ENCODE measurements around the gene CCDC188.

The CCDC188 gene

DNA sequence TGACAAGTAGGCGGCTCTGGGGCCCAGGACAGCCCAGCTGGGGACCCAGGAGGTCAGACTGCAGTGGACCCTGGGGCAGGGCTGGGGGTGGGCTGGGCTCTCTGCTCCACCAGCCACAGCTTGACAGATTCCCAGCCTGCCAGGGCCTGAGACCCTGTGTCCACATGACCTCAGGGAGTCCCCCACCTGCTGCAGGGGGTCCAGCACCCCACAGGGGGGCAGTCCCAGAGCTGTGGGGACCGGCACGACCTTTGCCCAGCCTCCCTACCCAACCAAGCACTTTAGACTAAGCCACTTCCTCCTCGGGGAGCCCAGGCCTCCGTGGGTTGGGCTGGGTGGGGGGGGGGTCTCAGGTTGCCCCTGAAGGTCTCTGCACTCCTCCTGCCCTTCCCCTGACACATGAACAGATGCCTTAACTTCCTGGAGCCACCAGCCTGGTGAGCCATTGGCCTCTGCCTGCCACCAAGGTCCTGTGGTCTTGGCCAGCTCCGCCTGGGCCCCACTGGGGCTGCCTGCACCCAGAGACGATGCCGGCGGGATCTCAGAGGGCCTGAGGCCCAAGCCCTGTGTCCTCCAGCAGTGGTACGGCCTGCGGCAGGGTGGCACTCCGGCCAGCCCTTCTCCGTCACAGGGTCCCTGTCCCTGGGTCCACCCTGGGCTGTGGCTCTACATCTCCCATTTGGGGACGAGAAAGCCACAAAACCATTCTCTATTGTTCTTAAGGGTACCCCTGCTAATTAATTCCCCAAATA, 3.4 kb downstream of the CCDC188 start:
- no peak for DNase-seq

- DNase-seq = no peak
Observed at GRCh38 chr22:20146777-20147176, 4.1 kb downstream of the CCDC188 start.

DNA sequence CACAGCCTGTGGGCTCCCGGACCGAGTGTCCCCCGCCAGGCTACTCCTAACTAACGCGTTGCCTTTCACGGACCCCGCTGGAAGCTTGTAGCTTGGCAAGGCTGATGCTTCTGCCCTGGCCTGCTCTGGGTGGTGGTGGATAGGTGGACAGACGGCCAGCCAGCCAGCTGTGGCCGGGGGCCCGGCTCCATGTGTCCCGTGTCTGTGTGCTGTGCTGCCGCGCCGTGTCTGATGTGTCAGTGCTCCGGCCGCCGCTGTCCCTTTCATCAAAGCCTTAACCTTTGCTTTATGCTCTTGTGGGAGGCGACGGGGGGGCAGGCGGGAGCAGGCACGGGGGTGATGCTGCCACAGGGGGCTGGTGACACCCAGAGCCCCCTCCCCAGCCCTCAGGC, 5.0 kb downstream of the CCDC188 start:
- DNase-seq = no peak

DNA sequence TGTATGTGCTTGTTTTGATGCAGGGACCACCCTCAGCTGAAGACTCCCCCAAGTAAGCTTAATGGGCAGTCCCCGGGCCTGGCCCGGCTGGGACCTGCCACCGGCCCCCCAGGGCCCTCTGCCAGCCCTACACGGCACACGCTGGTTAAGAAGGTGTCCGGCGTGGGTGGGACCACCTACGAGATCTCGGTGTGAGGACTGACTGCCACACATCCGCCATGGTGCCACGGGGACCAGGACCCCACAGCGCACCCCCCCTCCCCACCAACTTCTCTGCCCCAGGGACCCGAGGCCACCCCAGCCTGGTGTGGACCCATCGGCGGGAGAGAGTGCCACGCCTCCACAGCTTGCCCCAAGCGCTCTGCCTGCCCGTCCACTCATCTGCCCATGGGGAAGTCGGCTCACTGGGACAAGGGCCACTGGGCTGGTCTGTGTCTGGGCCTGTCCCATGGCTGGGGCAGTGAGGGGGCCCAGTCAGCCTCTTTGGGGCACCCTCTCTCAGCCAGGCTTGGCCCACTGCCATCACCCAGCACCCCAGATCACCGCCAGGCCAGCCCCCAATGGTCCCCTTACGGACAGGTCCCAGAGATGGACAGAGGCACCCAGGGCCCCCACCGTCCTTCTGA, 5.5 kb downstream of the CCDC188 start:
- no peak for DNase-seq

GRCh38 chr22:20143883-20144665, 6.8 kb downstream of the CCDC188 start:
- no peak for DNase-seq

DNA sequence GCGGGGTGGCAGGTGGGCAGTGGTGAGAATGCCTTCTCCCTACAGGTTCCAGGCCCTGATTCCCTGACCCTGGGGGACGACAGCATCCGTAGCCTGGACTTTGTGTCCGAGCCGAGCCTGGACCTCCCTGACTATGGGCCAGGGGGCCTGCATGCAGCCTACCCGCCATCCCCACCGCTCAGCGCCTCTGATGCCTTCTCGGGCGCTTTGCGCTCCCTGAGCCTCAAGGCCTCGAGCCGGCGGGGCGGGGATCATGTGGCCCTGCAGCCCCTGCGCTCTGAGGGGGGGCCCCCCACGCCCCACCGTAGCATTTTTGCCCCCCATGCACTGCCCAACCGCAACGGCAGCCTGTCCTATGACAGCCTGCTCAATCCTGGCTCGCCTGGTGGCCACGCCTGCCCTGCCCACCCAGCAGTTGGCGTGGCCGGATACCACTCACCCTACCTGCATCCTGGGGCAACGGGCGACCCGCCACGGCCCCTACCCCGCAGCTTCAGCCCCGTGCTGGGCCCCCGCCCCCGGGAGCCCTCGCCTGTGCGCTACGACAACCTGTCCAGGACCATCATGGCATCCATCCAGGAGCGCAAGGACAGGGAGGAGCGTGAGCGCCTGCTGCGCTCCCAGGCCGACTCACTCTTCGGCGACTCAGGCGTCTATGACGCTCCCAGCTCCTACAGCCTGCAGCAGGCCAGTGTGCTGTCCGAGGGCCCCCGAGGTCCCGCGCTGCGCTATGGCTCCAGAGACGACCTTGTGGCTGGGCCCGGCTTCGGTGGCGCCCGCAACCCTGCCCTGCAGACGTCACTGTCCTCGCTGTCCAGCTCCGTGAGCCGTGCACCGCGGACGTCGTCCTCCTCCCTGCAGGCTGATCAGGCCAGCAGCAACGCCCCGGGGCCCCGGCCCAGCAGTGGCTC, 7.9 kb downstream of the CCDC188 start:
- no peak for DNase-seq

GRCh38 chr22:20141186-20142077, 9.4 kb downstream of the CCDC188 start:
- no peak for DNase-seq

GRCh38 chr22:20140521-20140964, 10.3 kb downstream of the CCDC188 start:
- no peak for DNase-seq

GRCh38 chr22:20140107-20140445, 10.8 kb downstream of the CCDC188 start:
- no peak for DNase-seq

- DNase-seq = no peak
Observed at GRCh38 chr22:20139391-20140106, 11.3 kb downstream of the CCDC188 start.

DNA sequence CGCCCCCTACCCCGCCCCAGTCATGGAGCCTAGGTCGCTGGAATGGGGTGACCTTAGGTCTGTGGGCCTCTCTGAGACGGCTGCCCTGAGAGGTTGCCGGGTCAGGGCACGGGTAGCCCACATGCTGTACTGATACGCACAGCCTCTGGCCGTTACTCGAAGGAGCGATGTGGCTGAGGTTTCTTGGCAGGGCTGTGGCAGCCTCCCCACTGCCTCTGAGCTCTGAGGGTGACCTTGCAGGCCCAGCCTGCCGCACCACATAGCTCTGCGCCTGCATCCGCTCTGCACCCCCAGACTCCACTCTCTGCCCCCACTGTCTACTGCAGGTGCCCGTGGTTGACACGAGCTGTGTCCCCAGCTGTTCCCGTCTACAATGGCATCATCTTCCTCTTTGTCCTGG, 12.0 kb downstream of the CCDC188 start:
- no peak for DNase-seq

DNA sequence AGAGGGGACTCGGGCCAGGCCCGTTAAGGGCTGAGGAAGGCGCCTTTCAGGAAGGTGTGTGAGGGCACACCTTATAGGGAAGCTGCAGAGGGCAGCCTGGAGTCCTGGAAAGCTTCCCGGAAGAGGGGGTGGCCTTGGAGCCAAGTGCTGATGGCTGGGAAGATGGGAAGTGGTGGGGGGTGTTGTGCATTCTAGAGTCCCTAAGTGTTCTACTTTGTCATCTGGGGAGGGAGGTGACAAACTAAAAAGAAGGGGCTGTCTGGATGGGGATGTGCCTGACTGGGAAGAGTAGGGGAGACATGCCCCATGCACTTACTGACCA, 12.5 kb downstream of the CCDC188 start:
- no peak for DNase-seq

- DNase-seq = no peak
Observed at GRCh38 chr22:20137671-20138416, 13.0 kb downstream of the CCDC188 start.

DNA sequence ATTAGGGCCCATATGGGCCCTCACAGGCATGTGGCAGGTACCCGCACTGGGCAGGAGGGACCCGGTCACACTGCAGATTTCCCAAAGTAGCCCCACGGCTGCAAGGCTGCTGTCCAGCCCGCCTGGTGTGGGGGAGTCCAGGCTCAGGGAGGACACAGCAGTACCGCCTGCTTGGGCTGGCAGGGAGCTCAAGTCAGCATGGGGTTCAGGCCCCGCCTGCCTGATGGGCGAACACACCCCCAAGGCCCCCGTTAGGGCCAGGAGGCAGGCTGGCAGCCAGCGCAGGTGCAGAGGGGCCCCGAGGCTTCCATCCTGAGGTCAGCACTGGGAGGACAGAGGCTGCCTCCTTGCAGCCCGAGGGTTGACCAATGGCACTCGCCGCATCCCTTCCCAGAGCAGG, 13.7 kb downstream of the CCDC188 start:
- DNase-seq = no peak

GRCh38 chr22:20136603-20136873, 14.3 kb downstream of the CCDC188 start:
- DNase-seq = no peak

DNA sequence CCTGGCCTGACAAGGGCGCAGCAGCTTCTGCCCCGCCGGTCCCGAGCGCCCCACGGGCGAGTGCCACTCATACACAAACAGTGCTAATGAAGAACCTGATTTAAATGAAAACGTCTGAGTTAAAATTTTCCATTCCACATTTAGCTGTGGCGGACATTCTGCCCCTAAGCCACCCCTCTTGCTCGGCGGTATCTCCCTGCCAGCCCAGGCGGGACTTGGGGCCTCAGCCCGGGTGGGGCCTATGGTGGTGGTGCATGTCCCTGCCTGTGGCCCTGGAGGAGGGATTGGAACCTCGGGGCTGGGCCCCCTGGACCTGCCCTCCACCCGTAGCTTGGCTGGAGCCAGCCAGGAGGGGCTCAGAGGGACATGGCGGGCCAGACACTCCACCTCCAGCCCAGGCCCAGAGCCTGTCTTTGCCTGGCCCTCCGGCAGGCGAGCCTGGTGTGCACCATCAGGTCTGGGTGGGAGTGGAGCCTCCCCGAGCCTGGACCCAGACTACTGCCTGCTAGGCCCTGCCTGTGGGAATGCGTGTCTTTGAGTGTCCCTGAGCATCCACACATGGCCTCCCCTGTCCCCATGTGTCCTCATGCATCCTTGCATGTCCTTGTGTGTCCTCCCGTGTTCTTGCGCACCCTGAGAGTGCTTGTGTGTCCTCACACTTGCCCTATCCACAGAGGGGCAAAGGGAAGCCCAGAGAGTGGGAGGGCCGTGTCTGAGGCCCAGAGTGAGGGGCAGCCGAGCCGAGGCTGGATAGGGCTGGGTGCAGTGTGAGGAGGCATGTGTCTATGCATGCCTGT, 14.9 kb downstream of the CCDC188 start:
- no peak for DNase-seq

DNA sequence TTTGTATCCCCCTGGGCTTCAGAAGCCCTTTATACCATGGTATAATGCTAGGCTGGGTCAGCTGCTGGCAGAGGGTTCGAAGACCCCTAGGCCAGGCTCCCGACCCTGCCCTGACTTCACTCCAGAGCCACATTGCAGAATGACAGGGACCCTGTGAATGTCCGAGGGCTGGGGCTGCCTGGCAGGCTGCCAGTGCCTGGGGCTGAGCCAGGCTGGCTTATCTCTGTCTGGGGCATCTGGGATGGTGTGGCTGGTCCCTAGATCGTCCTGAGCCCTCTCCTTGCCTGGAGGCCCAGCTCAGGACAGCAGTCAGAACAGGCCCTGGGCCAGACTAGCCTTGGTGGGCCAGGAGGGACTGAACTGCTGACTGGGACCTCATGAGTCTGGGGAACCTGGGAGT, 15.6 kb downstream of the CCDC188 start:
- DNase-seq = no peak

DNA sequence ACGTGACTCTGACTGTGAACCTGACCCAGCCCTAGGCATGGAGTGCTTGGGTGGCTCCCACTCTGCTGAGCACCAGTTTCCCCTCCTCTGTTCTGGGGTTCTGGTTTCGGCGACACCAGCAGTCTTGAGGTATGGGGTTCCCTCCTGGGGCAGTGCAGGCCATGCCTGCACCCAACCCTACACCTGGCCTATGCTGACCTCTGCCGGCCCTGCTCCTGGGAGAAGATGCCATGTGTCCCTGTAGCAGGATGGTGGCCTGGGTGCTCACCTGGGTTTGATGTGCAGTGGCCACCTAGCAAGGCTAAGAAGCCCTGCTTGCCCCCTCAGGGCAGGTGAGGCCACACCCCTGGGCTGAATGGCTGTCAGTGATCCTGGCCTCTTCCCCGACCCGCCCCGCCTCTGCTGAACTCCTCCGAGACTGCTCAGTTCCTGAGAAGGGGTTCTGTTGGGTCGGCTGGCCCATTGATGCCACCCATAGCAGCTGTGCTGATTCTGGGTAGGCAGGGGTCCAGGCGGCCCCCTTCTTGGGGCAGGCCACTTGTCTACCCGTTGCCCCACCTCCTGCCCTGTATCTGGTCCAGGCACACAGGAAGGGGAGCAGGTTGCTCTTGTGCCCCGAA, 16.8 kb downstream of the CCDC188 start:
- DNase-seq = no peak

GRCh38 chr22:20132686-20133246, 18.1 kb downstream of the CCDC188 start:
- no peak for DNase-seq

All from stimulated activated CD4-positive, alpha-beta T cell treated with anti-CD3 and anti-CD28 coated beads, Interleukin-4, amount 100 ng/mL, for 4 hours (primary cell).